CD8-positive, alpha-beta memory T cell (primary cell): ENCODE measurements around the gene HTN3. TPM values are rescaled to one million over a fixed set of nuclear protein-coding genes. Genes with fewer than 3 reads are reported as not detected.

Experiments
- CTCF ChIA-PET: fragments of 350-600 bp; sonication (Branson Sonifier 250); formaldehyde crosslinking; loops from one replicate; lab custom pipeline; 2021; ENCODE audit warnings: antibody characterized with exemption; lab: Charles Lee
- POLR2A ChIA-PET: fragments of 350-600 bp; sonication (Branson Sonifier 250); formaldehyde crosslinking; loops from one replicate; lab custom pipeline; 2021; ENCODE audit warnings: antibody characterized with exemption; lab: Charles Lee
- DNase-seq, 5 donors: peaks; one replicate each; pipeline versions ENCODE4 v3.0.0 to v3.0.0-alpha.2; 2020 to 2022; ENCODE audit warnings: mixed read lengths in 1 of 5
- H3K27ac ChIP-seq: one replicate; pipeline ENCODE4 v1.7.0; 2013; ENCODE audit warnings: low read depth, mild to moderate bottlenecking, low read length, moderate library complexity
- H3K27me3 ChIP-seq: 2 replicates; pipeline ENCODE4 v1.7.0; 2013; ENCODE audit warnings: low read length, mild to moderate bottlenecking; ENCODE audit not compliant: insufficient read depth, poor library complexity, severe bottlenecking
- H3K36me3 ChIP-seq: 2 replicates; pipeline ENCODE4 v1.7.0; 2013; ENCODE audit warnings: mild to moderate bottlenecking, low read length, moderate library complexity; ENCODE audit not compliant: insufficient read depth
- H3K4me1 ChIP-seq: 2 replicates; pipeline ENCODE4 v1.7.0; 2013; ENCODE audit warnings: mild to moderate bottlenecking, low read length, moderate library complexity; ENCODE audit not compliant: insufficient read depth
- H3K4me3 ChIP-seq: 2 replicates; pipeline ENCODE4 v1.7.0; 2013; ENCODE audit warnings: mild to moderate bottlenecking, low read length
- H3K9me3 ChIP-seq: 2 replicates; pipeline ENCODE4 v1.7.0; 2013; ENCODE audit warnings: mild to moderate bottlenecking, low read length
- H3K27ac Mint-ChIP-seq, 8 donors: one replicate each; pipeline ENCODE4 v1.8.0; 2020 to 2021; ENCODE audit warnings: mixed read lengths in 8 of 8, mild to moderate bottlenecking in 6 of 8, inconsistent platforms in 3 of 8, moderate library complexity in 3 of 8
- H3K27me3 Mint-ChIP-seq, 2 donors: one replicate each; pipeline ENCODE4 v1.8.0; 2020 to 2021; ENCODE audit warnings: mixed read lengths in 2 of 2, mild to moderate bottlenecking in 1 of 2, moderate library complexity in 1 of 2
- H3K36me3 Mint-ChIP-seq, 3 donors: one replicate each; pipeline ENCODE4 v1.8.0; 2020 to 2021; ENCODE audit warnings: mixed read lengths in 3 of 3, inconsistent platforms in 1 of 3, mild to moderate bottlenecking in 1 of 3
- H3K4me1 Mint-ChIP-seq, 3 donors: one replicate each; pipeline ENCODE4 v1.8.0; 2020 to 2021; ENCODE audit warnings: mixed read lengths in 3 of 3, inconsistent platforms in 1 of 3, mild to moderate bottlenecking in 1 of 3
- H3K4me3 Mint-ChIP-seq, 7 donors: one replicate each; pipeline ENCODE4 v1.8.0; 2020 to 2021; ENCODE audit warnings: mixed read lengths in 7 of 7, mild to moderate bottlenecking in 6 of 7, moderate library complexity in 4 of 7, inconsistent platforms in 2 of 7
- H3K9me3 Mint-ChIP-seq, 5 donors: one replicate each; pipeline ENCODE4 v1.8.0; 2020 to 2022; ENCODE audit warnings: mixed read lengths in 5 of 5, mild to moderate bottlenecking in 3 of 5, moderate library complexity in 2 of 5, inconsistent platforms in 1 of 5
- polyA plus RNA-seq: library from polyadenylated mRNA; unstranded; fragments of 300-500 nt; fragmentation: Illumina TruSeq; gene quantifications from one replicate; pipeline ENCODE4 v1.2.3, GENCODE V29; 2021
- total RNA-seq, 2 experiments: library from RNA; stranded (reverse); gene quantifications; one replicate each; pipeline ENCODE4 v1.2.3, GENCODE V29; 2021

HTN3 gene
- total and polyA plus RNA-seq, 3 experiments from 2014 or later, result not detected

DNA sequence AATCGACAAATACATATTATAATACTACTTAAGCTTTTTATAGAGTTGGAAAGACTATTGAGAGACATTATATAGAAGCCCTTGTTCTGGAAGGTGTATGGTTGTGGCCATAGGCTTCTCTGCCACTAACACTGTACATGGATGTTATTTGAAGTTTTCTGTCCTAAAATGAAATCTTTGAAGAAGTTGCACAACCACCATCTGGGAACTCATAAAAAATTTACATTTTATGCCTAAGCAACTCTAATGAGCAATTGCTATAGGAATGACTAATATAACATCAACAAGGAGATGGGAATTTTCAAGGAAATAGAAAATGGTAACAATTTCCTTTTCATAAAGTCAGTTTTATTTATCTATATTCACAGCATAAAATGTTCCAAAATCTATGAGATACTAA lies 29.4 kb downstream of the HTN3 start:
- Mint-ChIP-seq H3K4me3 (no peak overlapping the region), H3K4me1 (no peaks in the 10 kb centered on the region), H3K36me3 (no peaks in the 10 kb centered on the region), H3K27me3 (no peaks in the 10 kb centered on the region), H3K27ac (no peak overlapping the region), H3K9me3 (peaks cover 0 to 11% (median 6%) of the 10 kb centered on the region in 5 donors)
- H3K4me3 ChIP-seq, result no peak overlapping the region
- H3K36me3 ChIP-seq, result no peaks in the 10 kb centered on the region
- H3K27ac ChIP-seq, result no peak overlapping the region
- POLR2A ChIA-PET, result no interaction called here
- H3K4me1 ChIP-seq, result no peaks in the 10 kb centered on the region
- no peaks in the 10 kb centered on the region for H3K27me3 ChIP-seq
- CTCF ChIA-PET, result no interaction called here
- H3K9me3 ChIP-seq, result no peaks in the 10 kb centered on the region
- DNase-seq, result no peak

DNA sequence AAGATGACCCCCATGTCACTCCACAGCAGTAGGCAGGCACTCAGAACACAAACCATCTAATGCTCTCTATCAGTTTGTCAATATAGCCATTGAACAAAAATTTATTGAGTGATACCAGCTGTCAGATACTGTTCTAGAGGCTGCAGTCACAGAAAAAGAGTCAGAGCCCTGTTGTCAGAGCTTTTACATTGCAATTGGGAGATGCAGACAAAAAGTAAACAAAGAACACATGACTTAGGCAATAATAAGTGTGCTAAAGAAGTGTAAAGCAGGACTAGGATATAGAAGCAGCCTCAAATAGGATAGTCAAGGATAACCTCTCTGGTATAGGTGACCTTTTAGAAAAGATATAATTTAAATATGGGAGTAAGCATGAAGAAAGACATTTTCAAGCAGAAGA lies 30.9 kb downstream of the HTN3 start:
- H3K36me3 Mint-ChIP-seq, result no peaks in the 10 kb centered on the region
- no peaks in the 10 kb centered on the region for H3K27me3 ChIP-seq
- H3K36me3 ChIP-seq, result no peaks in the 10 kb centered on the region
- H3K9me3 ChIP-seq, result no peaks in the 10 kb centered on the region
- H3K4me1 Mint-ChIP-seq, result no peaks in the 10 kb centered on the region
- no peak overlapping the region for H3K27ac Mint-ChIP-seq
- DNase-seq, result no peak
- POLR2A ChIA-PET, result no interaction called here
- H3K27me3 Mint-ChIP-seq, result no peaks in the 10 kb centered on the region
- H3K27ac ChIP-seq, result no peak overlapping the region
- no peaks in the 10 kb centered on the region for H3K4me1 ChIP-seq
- H3K4me3 Mint-ChIP-seq, result no peak overlapping the region
- H3K4me3 ChIP-seq, result no peak overlapping the region
- CTCF ChIA-PET, result no interaction called here
- peaks cover 0 to 11% (median 6%) of the 10 kb centered on the region in 5 donors for H3K9me3 Mint-ChIP-seq

DNA sequence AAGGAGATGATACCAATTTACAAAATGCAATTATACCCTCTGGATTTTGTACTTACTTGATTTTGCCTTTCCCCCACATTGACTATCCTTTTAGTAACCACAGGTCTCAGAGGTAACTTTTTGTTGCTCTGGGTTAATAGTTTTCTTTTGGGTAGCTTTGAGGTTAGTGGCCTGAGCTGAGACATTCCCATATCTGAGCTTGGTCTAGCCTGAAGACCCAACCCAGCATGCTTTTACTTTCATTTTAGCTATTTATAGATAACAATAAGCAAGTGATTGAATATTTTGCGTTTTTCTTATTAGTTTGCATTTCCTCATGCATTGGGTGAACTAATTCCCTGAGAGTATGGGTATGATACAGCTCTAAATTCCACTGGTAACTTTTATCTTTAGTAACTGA lies 33.7 kb downstream of the HTN3 start:
- POLR2A ChIA-PET, result no interaction called here
- CTCF ChIA-PET, result interaction anchor here (0.7 kb wide), 1 partner anchor 9 kb away, joined by 3 read pairs; no protein-coding TSS in a partner anchor

DNA sequence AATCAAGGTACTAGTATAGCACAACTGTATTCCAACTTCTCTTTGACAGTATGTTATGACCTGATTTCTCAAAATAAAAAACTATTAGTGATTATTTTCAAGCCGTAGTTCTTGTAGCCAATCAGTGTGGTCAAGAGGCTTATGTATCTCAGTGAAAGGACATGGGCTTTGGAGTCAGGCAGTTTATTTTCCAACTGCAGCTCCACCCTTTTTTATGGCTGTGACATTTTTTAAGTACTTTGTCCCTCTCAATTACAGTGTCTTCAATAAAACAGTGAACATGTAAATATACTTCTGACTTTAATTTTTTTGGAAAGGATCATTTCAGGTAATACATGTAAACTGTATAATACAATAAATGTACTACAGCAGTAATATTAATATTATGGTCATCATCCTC lies 51.9 kb downstream of the HTN3 start:
- H3K4me3 Mint-ChIP-seq, result no peak overlapping the region
- ChIA-PET POLR2A (no interaction called here), CTCF (no interaction called here)
- Histone ChIP-seq H3K27me3 (no peaks in the 10 kb centered on the region), H3K9me3 (no peaks in the 10 kb centered on the region), H3K4me1 (no peaks in the 10 kb centered on the region), H3K4me3 (no peak overlapping the region), H3K36me3 (no peaks in the 10 kb centered on the region), H3K27ac (no peak overlapping the region)
- no peak overlapping the region for H3K27ac Mint-ChIP-seq
- no peaks in the 10 kb centered on the region for H3K27me3 Mint-ChIP-seq
- H3K9me3 Mint-ChIP-seq, result peaks cover 0 to 5% (median 2%) of the 10 kb centered on the region in 5 donors
- no peaks in the 10 kb centered on the region for H3K36me3 Mint-ChIP-seq
- no peaks in the 10 kb centered on the region for H3K4me1 Mint-ChIP-seq
- DNase-seq, result no peak

More for the DNA sequence above, 33.7 kb downstream of the HTN3 start:
- no peak for DNase-seq
- no peaks in the 10 kb centered on the region for H3K36me3 Mint-ChIP-seq
- H3K4me1 ChIP-seq, result no peaks in the 10 kb centered on the region
- no peaks in the 10 kb centered on the region for H3K27me3 Mint-ChIP-seq
- no peak overlapping the region for H3K27ac ChIP-seq
- H3K27ac Mint-ChIP-seq, result no peak overlapping the region
- H3K4me1 Mint-ChIP-seq, result no peaks in the 10 kb centered on the region
- no peaks in the 10 kb centered on the region for H3K36me3 ChIP-seq
- H3K9me3 ChIP-seq, result no peaks in the 10 kb centered on the region
- H3K9me3 Mint-ChIP-seq, result peaks cover 0 to 2% (median 0%) of the 10 kb centered on the region in 5 donors
- H3K4me3 ChIP-seq, result no peak overlapping the region
- no peak overlapping the region for H3K4me3 Mint-ChIP-seq
- H3K27me3 ChIP-seq, result no peaks in the 10 kb centered on the region

Other genes starting within 250 kb of the HTN3 start
- not detected for gene SULT1E1, start 168.3 kb upstream of the HTN3 start, total RNA-seq
- not detected for gene SULT1E1, start 168.3 kb upstream of the HTN3 start, polyA plus RNA-seq
- gene CSN1S1, start 97.4 kb upstream of the HTN3 start, total RNA-seq, result not detected
- not detected for gene CSN1S1, start 97.4 kb upstream of the HTN3 start, polyA plus RNA-seq
- not detected for gene CSN2, start 62.7 kb upstream of the HTN3 start, total RNA-seq
- not detected for gene CSN2, start 62.7 kb upstream of the HTN3 start, polyA plus RNA-seq
- not detected for gene STATH, start 32.5 kb upstream of the HTN3 start, total RNA-seq
- not detected for gene STATH, start 32.5 kb upstream of the HTN3 start, polyA plus RNA-seq
- not detected for gene HTN1, start 22.0 kb downstream of the HTN3 start, total RNA-seq
- not detected for gene HTN1, start 22.0 kb downstream of the HTN3 start, polyA plus RNA-seq
- gene PRR27, start 125.8 kb downstream of the HTN3 start, total RNA-seq, result not detected
- not detected for gene PRR27, start 125.8 kb downstream of the HTN3 start, polyA plus RNA-seq
- gene ODAM, start 167.3 kb downstream of the HTN3 start, total RNA-seq, result not detected
- not detected for gene ODAM, start 167.3 kb downstream of the HTN3 start, polyA plus RNA-seq
- gene FDCSP, start 197.7 kb downstream of the HTN3 start, total RNA-seq, result not detected
- gene FDCSP, start 197.7 kb downstream of the HTN3 start, polyA plus RNA-seq, result not detected
- gene CSN3, start 214.1 kb downstream of the HTN3 start, total RNA-seq, result not detected
- not detected for gene CSN3, start 214.1 kb downstream of the HTN3 start, polyA plus RNA-seq